WTC11 (cell line): ENCODE results near the gene OAS2. TPM values are rescaled to one million over a fixed set of nuclear protein-coding genes. Genes with fewer than 3 reads are reported as not detected.

Source experiments
- ATAC-seq: fragments of 200-7000 bp; cut with Tn5 transposase; 2 replicates; pipeline ENCODE4 v1.10.0; 2021; ENCODE audit warnings: mild to moderate bottlenecking, moderate library complexity
- Bru-seq: library from RNA; stranded (reverse); fragments of 400-500 nt; gene quantifications from one replicate; lab custom pipeline; 2021; lab: Mats Ljungman, UMichigan
- CTCF ChIA-PET: fragments of 300-600 bp; sonication (Branson Sonifier 250); formaldehyde crosslinking; loops from one replicate; lab custom pipeline; 2021; ENCODE audit warnings: antibody characterized with exemption; lab: Charles Lee
- POLR2A ChIA-PET: fragments of 350-600 bp; sonication (Branson Sonifier 250); formaldehyde crosslinking; loops from one replicate; lab custom pipeline; 2021; ENCODE audit warnings: antibody characterized with exemption; lab: Charles Lee
- DNase-seq: peaks from one replicate; pipeline ENCODE4 v3.0.0; 2021; ENCODE audit warnings: low spot score
- H3K27ac Mint-ChIP-seq: 2 replicates; pipeline ENCODE4 v1.8.0; 2021; ENCODE audit warnings: mixed read lengths
- H3K27me3 Mint-ChIP-seq: 2 replicates; pipeline ENCODE4 v1.8.0; 2021; ENCODE audit warnings: low read depth, mild to moderate bottlenecking, moderate library complexity, mixed read lengths
- H3K36me3 Mint-ChIP-seq: 2 replicates; pipeline ENCODE4 v1.8.0; 2021; ENCODE audit warnings: mixed read lengths
- H3K4me1 Mint-ChIP-seq: 2 replicates; pipeline ENCODE4 v1.8.0; 2022; ENCODE audit warnings: mixed read lengths
- H3K4me3 Mint-ChIP-seq: 2 replicates; pipeline ENCODE4 v1.8.0; 2021; ENCODE audit warnings: mild to moderate bottlenecking, moderate library complexity, mixed read lengths
- H3K9me3 Mint-ChIP-seq: 2 replicates; pipeline ENCODE4 v1.8.0; 2021; ENCODE audit warnings: mixed read lengths
- CBFB ChIP-seq: sonication (generic); formaldehyde crosslinking; IDR thresholded peaks from 2 replicates; pipeline ENCODE4 v1.8.1; 2022; ENCODE audit warnings: mild to moderate bottlenecking, low read depth, missing genetic modification reagents
- EMX1 ChIP-seq: fragments of 250-450 bp; sonication (Bioruptor Pico); IDR thresholded peaks from 2 replicates; pipeline ENCODE4 v1.8.0; 2021; ENCODE audit warnings: mild to moderate bottlenecking
- JAZF1 ChIP-seq: fragments of 250-450 bp; sonication (Bioruptor Pico); IDR thresholded peaks from 2 replicates; pipeline ENCODE4 v1.9.0; 2021; ENCODE audit warnings: moderate library complexity, mild to moderate bottlenecking, inconsistent platforms
- JUN ChIP-seq: sonication (generic); formaldehyde crosslinking; IDR thresholded peaks from 2 replicates; pipeline ENCODE4 v1.8.0; 2023; ENCODE audit warnings: mild to moderate bottlenecking, missing genetic modification reagents
- KAT7 ChIP-seq: sonication (generic); formaldehyde crosslinking; IDR thresholded peaks from 2 replicates; pipeline ENCODE4 v1.8.1; 2023; ENCODE audit warnings: missing genetic modification reagents, mild to moderate bottlenecking, borderline replicate concordance
- NFE2L1 ChIP-seq: sonication (generic); formaldehyde crosslinking; IDR thresholded peaks from 2 replicates; pipeline ENCODE4 v1.8.1; 2023; ENCODE audit warnings: missing genetic modification reagents
- NR3C1 ChIP-seq: sonication (generic); formaldehyde crosslinking; conservative IDR thresholded peaks from 2 replicates; pipeline ENCODE4 v1.8.1; 2023; ENCODE audit warnings: low read depth, mild to moderate bottlenecking, missing genetic modification reagents
- OVOL2 ChIP-seq: fragments of 250-450 bp; sonication (Bioruptor Pico); IDR thresholded peaks from 2 replicates; pipeline ENCODE4 v1.9.0; 2021; ENCODE audit warnings: mild to moderate bottlenecking, borderline replicate concordance
- SMAD3 ChIP-seq: sonication (generic); formaldehyde crosslinking; IDR thresholded peaks from 2 replicates; pipeline ENCODE4 v1.8.0; 2022; ENCODE audit warnings: missing genetic modification reagents, mild to moderate bottlenecking, borderline replicate concordance
- SMAD4 ChIP-seq: sonication (generic); formaldehyde crosslinking; IDR thresholded peaks from 2 replicates; pipeline ENCODE4 v1.8.0; 2022; ENCODE audit warnings: mild to moderate bottlenecking, missing genetic modification reagents
- ZNF138 ChIP-seq: sonication (generic); formaldehyde crosslinking; conservative IDR thresholded peaks from 2 replicates; pipeline ENCODE4 v1.8.1; 2022; ENCODE audit warnings: mild to moderate bottlenecking, moderate library complexity, missing genetic modification reagents
- long read RNA-seq, 3 experiments: library from RNA in 1 of 3; library from capped mRNA in 1 of 3; library from polyadenylated mRNA in 1 of 3; unstranded in 2 of 3; stranded (forward) in 1 of 3; transcript quantifications; one replicate each; pipeline ENCODE4 v2.0.0, GENCODE V29; 2021
- total RNA-seq: library from RNA; stranded (reverse); gene quantifications from 3 replicates; pipeline ENCODE4 v1.2.3, GENCODE V29; 2021
- TF ChIP-seq, protein P1 (sequence below): fragments of 250-450 bp; sonication (Bioruptor Pico); IDR thresholded peaks from 2 replicates; pipeline ENCODE4 v1.9.0; 2021; ENCODE audit warnings: mild to moderate bottlenecking
- TF ChIP-seq, protein P2 (sequence below): sonication (generic); formaldehyde crosslinking; IDR thresholded peaks from 2 replicates; pipeline ENCODE4 v1.8.1; 2022; ENCODE audit warnings: mild to moderate bottlenecking, missing genetic modification reagents, moderate library complexity, borderline replicate concordance
- TF ChIP-seq, protein P3 (sequence below): fragments of 250-450 bp; sonication (Bioruptor Pico); IDR thresholded peaks from 2 replicates; pipeline ENCODE4 v1.9.0; 2021; ENCODE audit warnings: moderate library complexity, mild to moderate bottlenecking, inconsistent platforms, borderline replicate concordance
- TF ChIP-seq, protein P4 (sequence below): fragments of 250-450 bp; sonication (Bioruptor Pico); IDR thresholded peaks from 2 replicates; pipeline ENCODE4 v2.1.2; 2022; ENCODE audit warnings: mild to moderate bottlenecking, moderate library complexity
- TF ChIP-seq, protein P5 (sequence below): sonication (generic); formaldehyde crosslinking; IDR thresholded peaks from 2 replicates; pipeline ENCODE4 v1.8.0; 2022; ENCODE audit warnings: mild to moderate bottlenecking, missing genetic modification reagents
- TF ChIP-seq, protein P6 (sequence below): sonication (generic); formaldehyde crosslinking; IDR thresholded peaks from 2 replicates; pipeline ENCODE4 v1.8.1; 2022; ENCODE audit warnings: mild to moderate bottlenecking, moderate library complexity, missing genetic modification reagents
- TF ChIP-seq, protein P7 (sequence below): fragments of 250-450 bp; sonication (Bioruptor Pico); IDR thresholded peaks from 2 replicates; pipeline ENCODE4 v1.8.0; 2021; ENCODE audit warnings: mild to moderate bottlenecking
- TF ChIP-seq, protein P8 (sequence below): sonication (generic); formaldehyde crosslinking; conservative IDR thresholded peaks from 2 replicates; pipeline ENCODE4 v1.8.1; 2023; ENCODE audit warnings: mild to moderate bottlenecking, low read depth, missing genetic modification reagents, moderate library complexity
- TF ChIP-seq, protein P9 (sequence below): sonication (generic); formaldehyde crosslinking; IDR thresholded peaks from 2 replicates; pipeline ENCODE4 v1.8.0; 2023; ENCODE audit warnings: missing genetic modification reagents

OAS2 gene, protein sequence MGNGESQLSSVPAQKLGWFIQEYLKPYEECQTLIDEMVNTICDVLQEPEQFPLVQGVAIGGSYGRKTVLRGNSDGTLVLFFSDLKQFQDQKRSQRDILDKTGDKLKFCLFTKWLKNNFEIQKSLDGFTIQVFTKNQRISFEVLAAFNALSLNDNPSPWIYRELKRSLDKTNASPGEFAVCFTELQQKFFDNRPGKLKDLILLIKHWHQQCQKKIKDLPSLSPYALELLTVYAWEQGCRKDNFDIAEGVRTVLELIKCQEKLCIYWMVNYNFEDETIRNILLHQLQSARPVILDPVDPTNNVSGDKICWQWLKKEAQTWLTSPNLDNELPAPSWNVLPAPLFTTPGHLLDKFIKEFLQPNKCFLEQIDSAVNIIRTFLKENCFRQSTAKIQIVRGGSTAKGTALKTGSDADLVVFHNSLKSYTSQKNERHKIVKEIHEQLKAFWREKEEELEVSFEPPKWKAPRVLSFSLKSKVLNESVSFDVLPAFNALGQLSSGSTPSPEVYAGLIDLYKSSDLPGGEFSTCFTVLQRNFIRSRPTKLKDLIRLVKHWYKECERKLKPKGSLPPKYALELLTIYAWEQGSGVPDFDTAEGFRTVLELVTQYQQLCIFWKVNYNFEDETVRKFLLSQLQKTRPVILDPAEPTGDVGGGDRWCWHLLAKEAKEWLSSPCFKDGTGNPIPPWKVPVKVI
- total RNA-seq, result 0.27 to 0.48 TPM (median 0.28 TPM) in 3 replicates
- Bru-seq, nascent RNA, result percentile 1 among the genes with signal in this experiment
- long read RNA-seq, experiment 1, result 0 reads
- long read RNA-seq, experiment 2, result 0 reads
- long read RNA-seq, experiment 3, result 0 reads

DNA sequence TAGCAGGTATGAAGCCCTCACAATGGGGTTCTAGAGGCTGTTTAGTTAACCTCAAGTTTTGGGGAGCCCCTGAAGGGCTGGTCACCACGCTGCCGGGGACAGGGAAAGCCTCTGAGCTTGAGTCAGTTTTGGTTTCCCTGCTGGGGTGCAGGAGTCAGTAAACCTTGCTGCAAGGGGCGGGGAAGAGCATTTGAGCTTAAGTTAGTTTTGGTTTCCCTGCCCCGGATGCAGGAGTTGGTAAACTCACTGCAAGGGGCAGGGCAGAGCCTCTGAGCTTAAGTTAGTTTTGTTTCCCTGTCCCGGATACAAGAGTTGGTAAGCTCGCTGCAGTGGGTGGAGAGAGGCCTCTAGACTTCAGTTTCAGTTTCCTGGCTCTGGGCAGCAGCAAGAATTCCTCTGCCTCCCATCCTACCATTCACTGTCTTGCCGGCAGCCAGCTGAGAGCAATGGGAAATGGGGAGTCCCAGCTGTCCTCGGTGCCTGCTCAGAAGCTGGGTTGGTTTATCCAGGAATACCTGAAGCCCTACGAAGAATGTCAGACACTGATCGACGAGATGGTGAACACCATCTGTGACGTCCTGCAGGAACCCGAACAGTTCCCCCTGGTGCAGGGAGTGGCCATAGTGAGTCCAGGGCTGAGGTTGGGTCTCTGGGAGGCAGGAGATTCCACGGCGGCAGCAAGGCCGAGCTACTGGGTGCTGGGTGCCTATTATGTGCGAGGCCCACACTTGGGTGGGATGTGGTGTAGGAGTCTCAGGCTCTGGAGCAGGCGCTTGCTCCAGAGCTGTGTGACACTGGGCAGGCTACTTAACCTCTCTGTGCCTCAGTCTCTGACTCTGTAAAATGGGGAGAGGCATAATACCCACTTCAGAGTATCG lies at the start of gene OAS2:
TSS of gene OAS2 (plus strand) at position 357 of the 878 bp plus-strand sequence. CDS start at position 447, 90 bp downstream.
- Mint-ChIP-seq H3K36me3 (no peaks in the 10 kb centered on the region), H3K9me3 (0 out of 2 replicates have a peak, but pooled peaks cover 3% of the 10 kb centered on the region), H3K4me1 (no peaks in the 10 kb centered on the region), H3K4me3 (no peak within 1 kb of the TSS), H3K27me3 (no peaks in the 10 kb centered on the region; the same call in 1 of the 2 replicates), H3K27ac (no peak within 1 kb of the TSS)
- DNase-seq, result no peak
- peak; percentile 60 for ATAC-seq
- CTCF ChIA-PET, result interaction anchor here (0.6 to 2.3 kb wide), 5 partner anchors 12 to 116 kb away, joined by 3 to 45 read pairs (median 3); no protein-coding TSS in a partner anchor
- POLR2A ChIA-PET, result no interaction called here
- TF ChIP-seq, protein P1, sequence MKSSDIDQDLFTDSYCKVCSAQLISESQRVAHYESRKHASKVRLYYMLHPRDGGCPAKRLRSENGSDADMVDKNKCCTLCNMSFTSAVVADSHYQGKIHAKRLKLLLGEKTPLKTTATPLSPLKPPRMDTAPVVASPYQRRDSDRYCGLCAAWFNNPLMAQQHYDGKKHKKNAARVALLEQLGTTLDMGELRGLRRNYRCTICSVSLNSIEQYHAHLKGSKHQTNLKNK (CRISPR knock-in tag), result no peak
- TF ChIP-seq OVOL2, result no peak
- TF ChIP-seq, protein P2, sequence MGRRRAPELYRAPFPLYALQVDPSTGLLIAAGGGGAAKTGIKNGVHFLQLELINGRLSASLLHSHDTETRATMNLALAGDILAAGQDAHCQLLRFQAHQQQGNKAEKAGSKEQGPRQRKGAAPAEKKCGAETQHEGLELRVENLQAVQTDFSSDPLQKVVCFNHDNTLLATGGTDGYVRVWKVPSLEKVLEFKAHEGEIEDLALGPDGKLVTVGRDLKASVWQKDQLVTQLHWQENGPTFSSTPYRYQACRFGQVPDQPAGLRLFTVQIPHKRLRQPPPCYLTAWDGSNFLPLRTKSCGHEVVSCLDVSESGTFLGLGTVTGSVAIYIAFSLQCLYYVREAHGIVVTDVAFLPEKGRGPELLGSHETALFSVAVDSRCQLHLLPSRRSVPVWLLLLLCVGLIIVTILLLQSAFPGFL (CRISPR knock-in tag), result no peak
- TF ChIP-seq, protein P3, sequence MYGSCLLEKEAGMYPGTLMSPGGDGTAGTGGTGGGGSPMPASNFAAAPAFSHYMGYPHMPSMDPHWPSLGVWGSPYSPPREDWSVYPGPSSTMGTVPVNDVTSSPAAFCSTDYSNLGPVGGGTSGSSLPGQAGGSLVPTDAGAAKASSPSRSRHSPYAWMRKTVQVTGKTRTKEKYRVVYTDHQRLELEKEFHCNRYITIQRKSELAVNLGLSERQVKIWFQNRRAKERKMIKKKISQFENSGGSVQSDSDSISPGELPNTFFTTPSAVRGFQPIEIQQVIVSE, result no peak
- no peak for TF ChIP-seq NFE2L1
- TF ChIP-seq, protein P4, sequence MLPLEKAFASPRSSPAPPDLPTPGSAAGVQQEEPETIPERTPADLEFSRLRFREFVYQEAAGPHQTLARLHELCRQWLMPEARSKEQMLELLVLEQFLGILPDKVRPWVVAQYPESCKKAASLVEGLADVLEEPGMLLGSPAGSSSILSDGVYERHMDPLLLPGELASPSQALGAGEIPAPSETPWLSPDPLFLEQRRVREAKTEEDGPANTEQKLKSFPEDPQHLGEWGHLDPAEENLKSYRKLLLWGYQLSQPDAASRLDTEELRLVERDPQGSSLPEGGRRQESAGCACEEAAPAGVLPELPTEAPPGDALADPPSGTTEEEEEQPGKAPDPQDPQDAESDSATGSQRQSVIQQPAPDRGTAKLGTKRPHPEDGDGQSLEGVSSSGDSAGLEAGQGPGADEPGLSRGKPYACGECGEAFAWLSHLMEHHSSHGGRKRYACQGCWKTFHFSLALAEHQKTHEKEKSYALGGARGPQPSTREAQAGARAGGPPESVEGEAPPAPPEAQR, result no peak
- TF ChIP-seq, protein P5, sequence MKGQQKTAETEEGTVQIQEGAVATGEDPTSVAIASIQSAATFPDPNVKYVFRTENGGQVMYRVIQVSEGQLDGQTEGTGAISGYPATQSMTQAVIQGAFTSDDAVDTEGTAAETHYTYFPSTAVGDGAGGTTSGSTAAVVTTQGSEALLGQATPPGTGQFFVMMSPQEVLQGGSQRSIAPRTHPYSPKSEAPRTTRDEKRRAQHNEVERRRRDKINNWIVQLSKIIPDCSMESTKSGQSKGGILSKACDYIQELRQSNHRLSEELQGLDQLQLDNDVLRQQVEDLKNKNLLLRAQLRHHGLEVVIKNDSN (CRISPR knock-in tag), result no peak
- TF ChIP-seq JAZF1 (CRISPR knock-in tag), result no peak
- TF ChIP-seq JUN (CRISPR knock-in tag), result no peak
- no peak for TF ChIP-seq SMAD4
- TF ChIP-seq EMX1 (CRISPR knock-in tag), result no peak
- TF ChIP-seq, protein P6, sequence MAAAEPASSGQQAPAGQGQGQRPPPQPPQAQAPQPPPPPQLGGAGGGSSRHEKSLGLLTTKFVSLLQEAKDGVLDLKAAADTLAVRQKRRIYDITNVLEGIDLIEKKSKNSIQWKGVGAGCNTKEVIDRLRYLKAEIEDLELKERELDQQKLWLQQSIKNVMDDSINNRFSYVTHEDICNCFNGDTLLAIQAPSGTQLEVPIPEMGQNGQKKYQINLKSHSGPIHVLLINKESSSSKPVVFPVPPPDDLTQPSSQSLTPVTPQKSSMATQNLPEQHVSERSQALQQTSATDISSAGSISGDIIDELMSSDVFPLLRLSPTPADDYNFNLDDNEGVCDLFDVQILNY, result no peak
- TF ChIP-seq, protein P7, sequence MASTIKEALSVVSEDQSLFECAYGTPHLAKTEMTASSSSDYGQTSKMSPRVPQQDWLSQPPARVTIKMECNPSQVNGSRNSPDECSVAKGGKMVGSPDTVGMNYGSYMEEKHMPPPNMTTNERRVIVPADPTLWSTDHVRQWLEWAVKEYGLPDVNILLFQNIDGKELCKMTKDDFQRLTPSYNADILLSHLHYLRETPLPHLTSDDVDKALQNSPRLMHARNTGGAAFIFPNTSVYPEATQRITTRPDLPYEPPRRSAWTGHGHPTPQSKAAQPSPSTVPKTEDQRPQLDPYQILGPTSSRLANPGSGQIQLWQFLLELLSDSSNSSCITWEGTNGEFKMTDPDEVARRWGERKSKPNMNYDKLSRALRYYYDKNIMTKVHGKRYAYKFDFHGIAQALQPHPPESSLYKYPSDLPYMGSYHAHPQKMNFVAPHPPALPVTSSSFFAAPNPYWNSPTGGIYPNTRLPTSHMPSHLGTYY (CRISPR knock-in tag), result no peak
- no peak for TF ChIP-seq SMAD3 (CRISPR knock-in tag)
- no peak for TF ChIP-seq KAT7 (CRISPR knock-in tag)
- TF ChIP-seq NR3C1 (CRISPR knock-in tag), result no peak
- no peak for TF ChIP-seq ZNF138
- TF ChIP-seq CBFB (CRISPR knock-in tag), result no peak
- TF ChIP-seq, protein P8, sequence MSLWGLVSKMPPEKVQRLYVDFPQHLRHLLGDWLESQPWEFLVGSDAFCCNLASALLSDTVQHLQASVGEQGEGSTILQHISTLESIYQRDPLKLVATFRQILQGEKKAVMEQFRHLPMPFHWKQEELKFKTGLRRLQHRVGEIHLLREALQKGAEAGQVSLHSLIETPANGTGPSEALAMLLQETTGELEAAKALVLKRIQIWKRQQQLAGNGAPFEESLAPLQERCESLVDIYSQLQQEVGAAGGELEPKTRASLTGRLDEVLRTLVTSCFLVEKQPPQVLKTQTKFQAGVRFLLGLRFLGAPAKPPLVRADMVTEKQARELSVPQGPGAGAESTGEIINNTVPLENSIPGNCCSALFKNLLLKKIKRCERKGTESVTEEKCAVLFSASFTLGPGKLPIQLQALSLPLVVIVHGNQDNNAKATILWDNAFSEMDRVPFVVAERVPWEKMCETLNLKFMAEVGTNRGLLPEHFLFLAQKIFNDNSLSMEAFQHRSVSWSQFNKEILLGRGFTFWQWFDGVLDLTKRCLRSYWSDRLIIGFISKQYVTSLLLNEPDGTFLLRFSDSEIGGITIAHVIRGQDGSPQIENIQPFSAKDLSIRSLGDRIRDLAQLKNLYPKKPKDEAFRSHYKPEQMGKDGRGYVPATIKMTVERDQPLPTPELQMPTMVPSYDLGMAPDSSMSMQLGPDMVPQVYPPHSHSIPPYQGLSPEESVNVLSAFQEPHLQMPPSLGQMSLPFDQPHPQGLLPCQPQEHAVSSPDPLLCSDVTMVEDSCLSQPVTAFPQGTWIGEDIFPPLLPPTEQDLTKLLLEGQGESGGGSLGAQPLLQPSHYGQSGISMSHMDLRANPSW (CRISPR knock-in tag), result no peak
- TF ChIP-seq, protein P9, sequence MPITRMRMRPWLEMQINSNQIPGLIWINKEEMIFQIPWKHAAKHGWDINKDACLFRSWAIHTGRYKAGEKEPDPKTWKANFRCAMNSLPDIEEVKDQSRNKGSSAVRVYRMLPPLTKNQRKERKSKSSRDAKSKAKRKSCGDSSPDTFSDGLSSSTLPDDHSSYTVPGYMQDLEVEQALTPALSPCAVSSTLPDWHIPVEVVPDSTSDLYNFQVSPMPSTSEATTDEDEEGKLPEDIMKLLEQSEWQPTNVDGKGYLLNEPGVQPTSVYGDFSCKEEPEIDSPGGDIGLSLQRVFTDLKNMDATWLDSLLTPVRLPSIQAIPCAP (CRISPR knock-in tag), result no peak
